ENCODE results near the gene PRPF6.

Gene PRPF6

DNA sequence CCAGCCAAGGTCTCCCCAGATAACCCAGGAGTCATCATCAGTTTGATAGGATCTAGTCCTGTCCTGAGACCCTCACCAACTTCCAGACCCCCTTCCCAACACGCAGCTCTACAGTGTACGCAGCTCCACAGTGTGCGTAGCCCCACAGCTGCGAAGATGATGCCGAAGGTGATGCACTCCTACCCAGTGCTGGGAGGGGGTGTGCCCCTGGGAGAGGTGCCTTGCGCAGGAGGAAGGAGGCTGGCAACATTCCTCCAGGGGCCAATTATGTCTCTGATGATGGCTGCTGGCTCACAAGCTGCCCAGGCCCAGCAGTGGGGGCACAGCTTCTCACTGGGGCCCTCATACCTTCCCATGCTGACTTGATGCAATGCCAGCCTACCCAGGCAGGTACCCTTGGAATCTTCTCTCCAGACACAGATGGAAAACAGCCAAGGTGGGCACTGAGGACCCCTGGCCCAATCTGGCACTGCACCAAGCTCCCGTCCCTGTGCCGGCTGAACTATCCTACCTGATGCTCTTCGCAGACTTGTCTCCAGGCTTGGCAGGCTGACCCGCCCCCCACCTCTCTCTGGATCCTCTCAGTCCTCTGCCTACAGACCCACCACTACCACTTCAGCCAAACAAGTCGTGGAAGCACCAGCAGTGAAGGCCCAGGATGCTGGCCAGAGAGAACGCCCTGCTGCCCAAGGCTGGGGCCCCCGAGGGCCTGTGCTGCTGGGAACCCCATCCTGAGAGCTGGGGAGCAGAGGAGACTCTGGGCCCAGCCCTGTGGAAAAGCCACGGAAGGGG is 12.6 kb upstream of the PRPF6 start:
- Histone ChIP-seq H3K23ac (ENCODE audit: low read length in 2 of 2) (peak overlapping the region in 1 of 2 experiments; percentile 26), H2BK120ac (ENCODE audit: low read depth, low read length) (no peak overlapping the region), H3K79me1 (replicated peaks; ENCODE audit: low read length, poor library complexity, severe bottlenecking) (peaks cover 27% of the 10 kb centered on the region), H3K9me3 (ENCODE audit: control insufficient read depth, low read length) (no peaks in the 10 kb centered on the region), H4K8ac (ENCODE audit: low read length) (peak overlapping the region; percentile 54), H2BK12ac (ENCODE audit: low read length in 2 of 2) (no peak overlapping the region), H3K14ac (ENCODE audit: low read length in 2 of 2) (peak overlapping the region in 1 of 2 experiments; percentile 26), H2BK15ac (ENCODE audit: low read depth, poor library complexity, severe bottlenecking) (no peak overlapping the region), H2AFZ (ENCODE audit: low read depth, low read length) (no peak overlapping the region), H3K18ac (ENCODE audit: low read depth in 1 of 2, low read length in 2 of 2) (no peak overlapping the region), H3K36me3 (ENCODE audit: control insufficient read depth in 1 of 2, insufficient read depth in 2 of 2, low read depth in 1 of 2, low read length in 2 of 2) (peaks cover 31 to 44% of the 10 kb centered on the region in 2 experiments), H3K4me1 (ENCODE audit: control insufficient read depth, insufficient read depth, low read depth, low read length) (peaks cover 19% of the 10 kb centered on the region), H3K27me3 (ENCODE audit: control insufficient read depth in 1 of 2, insufficient read depth in 1 of 2, low read length in 2 of 2) (no peaks in the 10 kb centered on the region), H3K9ac (ENCODE audit: low read length) (peak overlapping the region; percentile 90), H2BK5ac (ENCODE audit: low read depth, low read length, poor library complexity, severe bottlenecking) (no peak overlapping the region), H3K4me3 (ENCODE audit: insufficient read depth in 1 of 2, low read depth in 1 of 2, low read length in 2 of 2) (peak overlapping the region; percentile 35 to 83), H4K91ac (ENCODE audit: low read length) (no peak overlapping the region), H3K27ac (ENCODE audit: low read length, poor library complexity, severe bottlenecking) (no peak overlapping the region), H2AK5ac (ENCODE audit: low read length, severe bottlenecking) (peak overlapping the region; percentile 79), H3K4ac (ENCODE audit: low read depth in 1 of 2, low read length in 2 of 2) (peak overlapping the region; percentile 10 to 71), H3K4me2 (ENCODE audit: low read length, poor library complexity, severe bottlenecking) (peak overlapping the region; percentile 85)
- 93% methylated on average over 14 of the region's 14 CpGs for WGBS
- DNase-seq = no peak

GRCh38 chr20:63968928-63969760 is 11.8 kb upstream of the PRPF6 start:
- Histone ChIP-seq H3K14ac (ENCODE audit: low read length in 2 of 2) (peak overlapping the region in 1 of 2 experiments; percentile 76), H4K91ac (ENCODE audit: low read length) (peak overlapping the region; percentile 80), H3K79me1 (replicated peaks; ENCODE audit: low read length, poor library complexity, severe bottlenecking) (peaks cover 23% of the 10 kb centered on the region), H3K9ac (ENCODE audit: low read length) (peak overlapping the region; percentile 90), H2BK15ac (ENCODE audit: low read depth, poor library complexity, severe bottlenecking) (peak overlapping the region; percentile 55), H3K18ac (ENCODE audit: low read depth in 1 of 2, low read length in 2 of 2) (peak overlapping the region in 1 of 2 experiments; percentile 74), H3K4me2 (ENCODE audit: low read length, poor library complexity, severe bottlenecking) (peak overlapping the region; percentile 85), H3K27ac (ENCODE audit: low read length, poor library complexity, severe bottlenecking) (no peak overlapping the region), H2BK12ac (ENCODE audit: low read length in 2 of 2) (no peak overlapping the region), H3K9me3 (ENCODE audit: control insufficient read depth, low read length) (no peaks in the 10 kb centered on the region), H2BK120ac (ENCODE audit: low read depth, low read length) (peak overlapping the region; percentile 93), H3K4me3 (ENCODE audit: insufficient read depth in 1 of 2, low read depth in 1 of 2, low read length in 2 of 2) (peak overlapping the region; percentile 80 to 83), H2AFZ (ENCODE audit: low read depth, low read length) (peak overlapping the region; percentile 8), H2AK5ac (ENCODE audit: low read length, severe bottlenecking) (peak overlapping the region; percentile 79), H3K27me3 (ENCODE audit: control insufficient read depth in 1 of 2, insufficient read depth in 1 of 2, low read length in 2 of 2) (no peaks in the 10 kb centered on the region), H3K4ac (ENCODE audit: low read depth in 1 of 2, low read length in 2 of 2) (peak overlapping the region; percentile 43 to 71), H4K8ac (ENCODE audit: low read length) (peak overlapping the region; percentile 54), H3K4me1 (ENCODE audit: control insufficient read depth, insufficient read depth, low read depth, low read length) (peaks cover 21% of the 10 kb centered on the region), H3K23ac (ENCODE audit: low read length in 2 of 2) (no peak overlapping the region), H2BK5ac (ENCODE audit: low read depth, low read length, poor library complexity, severe bottlenecking) (no peak overlapping the region), H3K36me3 (ENCODE audit: control insufficient read depth in 1 of 2, insufficient read depth in 2 of 2, low read depth in 1 of 2, low read length in 2 of 2) (peaks cover 23 to 36% of the 10 kb centered on the region in 2 experiments)
- no peak for DNase-seq
- 7% methylated on average over 21 of the region's 70 CpGs for WGBS

DNA sequence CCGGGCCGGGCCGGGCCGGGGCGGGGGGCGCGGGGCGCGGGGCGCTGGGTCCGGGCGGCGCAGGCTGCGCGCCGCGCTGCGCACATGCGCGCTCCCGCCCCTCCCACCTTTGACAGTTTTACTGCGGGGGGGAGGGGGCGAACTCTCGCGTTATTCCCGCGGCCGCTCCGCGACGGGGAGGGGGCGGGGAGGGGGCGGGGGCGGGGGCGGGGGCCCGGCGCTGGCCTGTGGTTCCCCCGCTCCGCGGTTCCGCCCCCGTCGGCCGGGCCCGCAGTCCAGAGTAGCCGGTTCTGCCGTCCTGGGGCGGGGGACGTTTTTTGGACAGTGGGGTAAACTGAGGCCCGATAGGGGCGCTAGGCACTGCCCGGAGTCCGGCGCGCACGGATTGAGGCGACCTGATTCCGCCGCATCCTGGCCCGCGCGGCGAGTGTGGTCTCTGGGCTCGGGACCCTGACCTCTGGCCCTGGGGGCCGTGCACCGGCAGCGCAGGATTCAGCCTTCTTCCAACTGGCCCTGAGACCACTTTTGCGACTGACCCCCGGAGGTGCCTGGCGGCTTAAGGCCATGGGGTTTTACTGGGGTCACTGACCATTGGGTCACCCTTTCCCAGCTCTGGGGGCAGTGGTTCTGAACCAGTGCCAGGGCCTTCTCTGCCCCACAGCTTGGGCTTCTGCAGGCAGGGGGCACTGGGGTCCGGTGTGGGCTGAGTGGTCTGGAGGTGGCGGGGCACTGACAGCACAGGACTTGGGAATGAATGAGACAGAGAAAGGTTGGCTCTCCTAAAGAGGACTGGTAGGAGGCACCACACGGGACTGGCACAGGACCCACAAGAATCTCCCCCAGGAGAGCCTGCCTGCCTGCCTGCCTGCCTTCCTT is 10.9 kb upstream of the PRPF6 start, which contains the start of gene ZNF512B:
ZNF512B (minus strand) TSS at position 93 of the 876 bp plus-strand sequence. CDS start 1,980 bp downstream, outside the sequence.
- Histone ChIP-seq H4K8ac (ENCODE audit: low read length) (peak within 1 kb of the TSS; percentile 88), H3K79me1 (replicated peaks; ENCODE audit: low read length, poor library complexity, severe bottlenecking) (peaks cover 23% of the 10 kb centered on the region), H3K27me3 (ENCODE audit: control insufficient read depth in 1 of 2, insufficient read depth in 1 of 2, low read length in 2 of 2) (no peaks in the 10 kb centered on the region), H4K91ac (ENCODE audit: low read length) (peak within 1 kb of the TSS; percentile 80), H2BK15ac (ENCODE audit: low read depth, poor library complexity, severe bottlenecking) (peak within 1 kb of the TSS; percentile 55), H3K9me3 (ENCODE audit: control insufficient read depth, low read length) (no peaks in the 10 kb centered on the region), H3K4me3 (ENCODE audit: insufficient read depth in 1 of 2, low read depth in 1 of 2, low read length in 2 of 2) (peak within 1 kb of the TSS; percentile 80 to 90), H3K18ac (ENCODE audit: low read depth in 1 of 2, low read length in 2 of 2) (peak within 1 kb of the TSS; percentile 58 to 82), H3K36me3 (ENCODE audit: control insufficient read depth in 1 of 2, insufficient read depth in 2 of 2, low read depth in 1 of 2, low read length in 2 of 2) (peaks cover 23 to 34% of the 10 kb centered on the region in 2 experiments), H2AK5ac (ENCODE audit: low read length, severe bottlenecking) (peak within 1 kb of the TSS; percentile 79), H2BK120ac (ENCODE audit: low read depth, low read length) (peak within 1 kb of the TSS; percentile 93), H3K23ac (ENCODE audit: low read length in 2 of 2) (no peak within 1 kb of the TSS), H3K9ac (ENCODE audit: low read length) (peak within 1 kb of the TSS; percentile 90), H3K4me2 (ENCODE audit: low read length, poor library complexity, severe bottlenecking) (peak within 1 kb of the TSS; percentile 89), H3K14ac (ENCODE audit: low read length in 2 of 2) (peak within 1 kb of the TSS in 1 of 2 experiments; percentile 94), H3K4me1 (ENCODE audit: control insufficient read depth, insufficient read depth, low read depth, low read length) (peaks cover 25% of the 10 kb centered on the region), H2BK12ac (ENCODE audit: low read length in 2 of 2) (no peak within 1 kb of the TSS), H2BK5ac (ENCODE audit: low read depth, low read length, poor library complexity, severe bottlenecking) (no peak within 1 kb of the TSS), H3K27ac (ENCODE audit: low read length, poor library complexity, severe bottlenecking) (no peak within 1 kb of the TSS), H3K4ac (ENCODE audit: low read depth in 1 of 2, low read length in 2 of 2) (peak within 1 kb of the TSS; percentile 70 to 71), H2AFZ (ENCODE audit: low read depth, low read length) (peak within 1 kb of the TSS; percentile 30)
- peak; percentile 57 for DNase-seq
- 3% methylated on average over 30 of the region's 73 CpGs for WGBS

All from mesenchymal stem cell (in vitro differentiated cells and primary cell).